ENCODE measurements around the gene IL36A.

GRCh38 chr2:113054066-113054465 lies 48.8 kb downstream of the IL36A start:
- TF ChIP-seq CTCF (IDR thresholded peaks at IDR 0.05; ENCODE audit: low read length) (no peak), EZH2 (IDR thresholded peaks at IDR 0.05; ENCODE audit: borderline replicate concordance, low read length) (no peak)
